ENCODE results near the gene ELOVL3.
A peak's percentile ranks its signal among the peaks of the same experiment; 100 is the strongest.
"Not testable (repeated sequence)": the region's sequence is repeated elsewhere in the genome, so short reads cannot be mapped to it uniquely, and the experiment has no call there.

ELOVL3 gene

GRCh38 chr10:102227050-102227449 lies 951 bp downstream of the ELOVL3 start:
- DNase-seq: no peak

GRCh38 chr10:102229810-102230263 lies 3.7 kb downstream of the ELOVL3 start:
- peak; percentile 81 for DNase-seq

GRCh38 chr10:102230264-102230860 lies 4.3 kb downstream of the ELOVL3 start:
- DNase-seq: peak; percentile 61

- DNase-seq: peak; percentile 23
Observed at GRCh38 chr10:102230861-102231356, 4.8 kb downstream of the ELOVL3 start.

- DNase-seq: peak; percentile 71
Observed at GRCh38 chr10:102231357-102232318, 5.5 kb downstream of the ELOVL3 start.

GRCh38 chr10:102233997-102234396 lies 7.9 kb downstream of the ELOVL3 start:
- DNase-seq: no peak

GRCh38 chr10:102234888-102235597 lies 8.9 kb downstream of the ELOVL3 start:
- no peak for DNase-seq

GRCh38 chr10:102235598-102235920 lies 9.5 kb downstream of the ELOVL3 start:
- DNase-seq: no peak

GRCh38 chr10:102236006-102236405 lies 9.9 kb downstream of the ELOVL3 start:
- DNase-seq: no peak

- DNase-seq: no peak
Observed at GRCh38 chr10:102237711-102238252, 11.7 kb downstream of the ELOVL3 start.

- no peak for DNase-seq
Observed at GRCh38 chr10:102240467-102241031, 14.4 kb downstream of the ELOVL3 start.

- no peak for DNase-seq
Observed at GRCh38 chr10:102241032-102241443, 14.9 kb downstream of the ELOVL3 start.

GRCh38 chr10:102241444-102242117 lies 15.5 kb downstream of the ELOVL3 start, which contains the start of gene PITX3:
Gene PITX3, minus strand, starts transcription at chr10:102241512. Its CDS starts 9,432 bp downstream, at chr10:102232080.
- DNase-seq: peak; percentile 92

- no peak for DNase-seq
Observed at GRCh38 chr10:102242118-102242485, 16.0 kb downstream of the ELOVL3 start.

- DNase-seq: no peak
Observed at GRCh38 chr10:102243309-102243708, 17.2 kb downstream of the ELOVL3 start.

- peak; percentile 100 for DNase-seq
Observed at GRCh38 chr10:102245082-102245931, 19.2 kb downstream of the ELOVL3 start, which contains the start of gene GBF1. Gene GBF1, plus strand, starts transcription at chr10:102245532. Its CDS starts 13,407 bp downstream, at chr10:102258939.

- DNase-seq: no peak
Observed at GRCh38 chr10:102245932-102246251, 19.8 kb downstream of the ELOVL3 start.

- no peak for DNase-seq
Observed at GRCh38 chr10:102246261-102246660, 20.2 kb downstream of the ELOVL3 start.

- no peak for DNase-seq
Observed at GRCh38 chr10:102247734-102248133, 21.6 kb downstream of the ELOVL3 start.

GRCh38 chr10:102252508-102252907 lies 26.4 kb downstream of the ELOVL3 start:
- not testable (repeated sequence) for DNase-seq

- DNase-seq: no peak
Observed at GRCh38 chr10:102254426-102254825, 28.3 kb downstream of the ELOVL3 start.
